ENCODE data around the gene SIMC1.

GRCh38 chr5:176382721-176383120 lies 144.5 kb downstream of the SIMC1 start:
- no peak for TF ChIP-seq POLR2A (IDR thresholded peaks at IDR 0.05; ENCODE audit: low read length)
- TF ChIP-seq CTCF (IDR thresholded peaks at IDR 0.05) = no peak
- no peak for TF ChIP-seq EHMT2 (IDR thresholded peaks at IDR 0.05; ENCODE audit: low read depth)
- no peak for TF ChIP-seq CHD2 (IDR thresholded peaks at IDR 0.05; ENCODE audit: low read length, partially characterized antibody)
